ENCODE data around the gene VWA3B.

- TF ChIP-seq CTCF (conservative IDR thresholded peaks at IDR 0.05) (no peak), ZFX (IDR thresholded peaks at IDR 0.05) (no peak)
Measured at GRCh38 chr2:98157557-98157956, 70.6 kb downstream of the VWA3B start.
